Measurements from ENCODE around the gene TMF1.

TMF1 gene

DNA sequence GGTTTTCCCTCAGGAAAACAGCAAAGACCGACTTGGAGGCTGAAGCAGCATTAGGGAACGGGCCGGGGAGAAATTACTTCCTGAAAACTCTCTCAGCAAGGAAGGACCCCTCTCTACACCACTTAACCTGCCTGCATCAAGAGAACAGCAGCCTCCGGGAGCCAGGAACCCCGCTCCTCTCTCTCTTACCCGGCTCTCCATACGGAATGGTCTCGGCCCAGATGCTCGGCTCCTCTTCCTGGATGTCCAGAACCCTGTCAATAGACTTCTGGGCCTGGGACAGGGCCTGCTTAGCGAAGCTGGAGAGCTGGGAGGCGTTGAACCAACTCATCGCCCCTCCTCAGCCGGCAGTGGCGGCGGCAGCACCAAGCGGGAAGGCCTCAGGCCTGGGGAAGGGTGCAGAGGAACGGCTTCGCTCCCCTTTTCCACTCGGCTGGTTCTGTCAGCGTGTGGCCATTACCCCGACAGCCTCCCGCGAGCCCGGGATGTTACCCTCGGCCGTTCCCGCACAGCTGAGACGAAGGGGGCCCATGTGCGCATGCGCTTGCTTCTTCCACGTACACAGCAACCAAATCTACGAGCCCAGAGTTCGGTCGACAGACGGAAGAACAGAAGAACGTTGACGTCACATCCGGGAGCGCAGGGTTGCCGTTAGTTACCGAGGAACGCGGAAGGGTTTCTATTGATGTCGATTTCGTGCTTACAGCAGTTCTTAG, at the start of gene TMF1:
TSS of gene TMF1 (minus strand) at position 578 of the 716 bp plus-strand sequence. CDS start at position 331, 247 bp downstream.
- FAIRE-seq: peak; percentile 89
- DNase-seq (ENCODE audit: low spot score): peak; percentile 96

GRCh38 chr3:69099576-69099975, 47.4 kb upstream of the TMF1 start:
- DNase-seq (ENCODE audit: low spot score) (no peak), FAIRE-seq (no peak)

GRCh38 chr3:69097407-69098086, 45.4 kb upstream of the TMF1 start:
- FAIRE-seq (no peak), DNase-seq (ENCODE audit: low spot score) (no peak)

GRCh38 chr3:69096299-69096698, 44.2 kb upstream of the TMF1 start:
- FAIRE-seq: no peak
- DNase-seq (ENCODE audit: low spot score): no peak

DNA sequence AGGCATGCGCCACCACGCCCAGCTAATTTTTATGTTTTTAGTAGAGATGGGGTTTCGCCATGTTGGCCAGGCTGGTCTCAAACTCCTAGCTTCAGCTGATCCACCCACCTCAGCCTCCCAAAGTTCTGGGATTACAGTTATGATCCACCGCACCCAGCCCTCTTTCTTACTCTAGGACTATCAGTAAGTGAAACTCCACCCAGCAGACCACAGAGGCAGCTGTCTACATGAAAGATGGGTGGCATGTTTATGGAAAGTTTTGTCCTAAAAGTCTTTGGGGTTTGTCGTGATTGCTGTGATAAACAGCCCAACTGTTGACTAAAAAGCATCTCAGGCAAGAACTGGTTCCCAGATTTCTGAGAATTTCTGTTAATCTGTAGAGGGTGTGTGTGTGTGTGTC, 43.5 kb upstream of the TMF1 start:
- FAIRE-seq (no peak), DNase-seq (ENCODE audit: low spot score) (no peak)

- DNase-seq (ENCODE audit: low spot score) (no peak), FAIRE-seq (no peak)
These were observed 42.5 kb upstream of the TMF1 start for GRCh38 chr3:69094467-69095205.

DNA sequence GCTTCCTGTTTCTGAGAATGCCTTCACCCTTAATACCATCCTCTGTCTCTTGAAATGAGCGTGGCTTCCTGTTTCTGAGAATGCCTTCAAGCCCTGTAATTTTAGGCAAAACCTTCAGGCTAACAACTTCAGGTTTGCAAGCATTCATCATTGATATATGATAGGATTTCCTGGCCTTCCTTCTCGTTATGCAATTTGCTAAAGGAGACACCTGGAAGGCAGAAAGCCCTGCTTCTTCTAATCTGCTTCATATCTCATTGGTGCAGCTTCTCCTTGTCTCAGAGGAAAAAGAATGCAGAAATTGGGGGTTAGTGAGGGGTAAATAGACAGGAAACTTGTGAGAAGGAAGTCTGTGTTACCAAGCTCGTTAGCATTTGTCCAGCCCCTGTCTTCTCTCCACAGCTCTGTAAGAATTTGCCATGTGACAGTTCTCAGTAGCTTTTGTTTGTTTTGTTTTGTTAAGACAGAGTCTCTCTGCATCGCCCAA, 39.9 kb upstream of the TMF1 start:
- no peak for DNase-seq (ENCODE audit: low spot score)
- FAIRE-seq: no peak

DNA sequence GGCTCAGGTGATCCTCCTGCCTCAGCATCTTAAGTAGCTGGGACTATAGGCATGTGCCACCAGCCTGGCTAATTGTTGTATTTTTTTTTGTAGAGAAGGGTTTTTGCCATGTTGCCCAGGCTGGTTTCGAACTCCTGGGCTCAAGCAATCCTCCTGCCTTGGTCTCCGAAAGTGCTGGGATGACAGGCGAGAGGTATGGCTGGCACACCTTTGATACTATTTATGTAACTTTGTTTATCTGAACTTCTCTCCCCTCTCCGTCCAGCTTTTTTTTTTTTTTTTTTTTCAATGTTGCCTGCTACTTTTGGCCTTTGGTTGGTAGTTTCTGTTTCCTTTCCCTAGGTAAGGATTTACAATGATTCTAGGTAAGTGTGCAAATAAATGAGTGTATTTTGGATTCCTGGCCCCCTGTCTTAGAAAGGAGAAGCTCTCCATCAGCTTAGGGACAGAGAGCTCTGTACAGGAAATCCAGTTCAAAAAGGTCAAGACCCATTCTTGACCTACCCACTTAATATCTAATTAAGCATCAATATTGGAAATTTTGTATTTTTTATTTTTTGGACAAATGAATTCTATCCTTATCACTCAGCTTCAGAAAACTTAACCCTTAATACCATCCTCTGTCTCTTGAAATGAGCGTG, 39.4 kb upstream of the TMF1 start:
- no peak for FAIRE-seq
- no peak for DNase-seq (ENCODE audit: low spot score)

GRCh38 chr3:69090021-69090420, 37.9 kb upstream of the TMF1 start:
- no peak for DNase-seq (ENCODE audit: low spot score)
- FAIRE-seq: no peak

DNA sequence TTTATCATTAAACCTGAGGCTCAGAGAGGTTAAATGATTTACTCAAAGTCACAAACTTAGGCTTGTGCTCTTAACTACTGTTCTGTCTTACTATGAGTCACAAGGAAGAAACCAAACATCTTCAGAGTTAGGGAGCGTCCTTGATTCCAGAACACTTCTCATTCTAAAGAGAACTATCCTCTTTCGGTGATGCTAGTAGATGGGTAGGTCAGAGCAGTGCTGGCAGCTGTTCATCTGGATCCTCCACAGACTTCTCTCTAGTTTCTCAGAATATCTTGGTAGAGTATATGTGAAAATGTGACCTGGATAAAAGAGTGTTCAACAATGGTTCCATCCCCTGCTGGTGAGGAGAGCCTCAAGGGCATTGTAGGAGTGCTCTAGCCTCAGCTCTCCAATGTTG, 35.9 kb upstream of the TMF1 start:
- FAIRE-seq: peak; percentile 90
- DNase-seq (ENCODE audit: low spot score): peak; percentile 50

DNA sequence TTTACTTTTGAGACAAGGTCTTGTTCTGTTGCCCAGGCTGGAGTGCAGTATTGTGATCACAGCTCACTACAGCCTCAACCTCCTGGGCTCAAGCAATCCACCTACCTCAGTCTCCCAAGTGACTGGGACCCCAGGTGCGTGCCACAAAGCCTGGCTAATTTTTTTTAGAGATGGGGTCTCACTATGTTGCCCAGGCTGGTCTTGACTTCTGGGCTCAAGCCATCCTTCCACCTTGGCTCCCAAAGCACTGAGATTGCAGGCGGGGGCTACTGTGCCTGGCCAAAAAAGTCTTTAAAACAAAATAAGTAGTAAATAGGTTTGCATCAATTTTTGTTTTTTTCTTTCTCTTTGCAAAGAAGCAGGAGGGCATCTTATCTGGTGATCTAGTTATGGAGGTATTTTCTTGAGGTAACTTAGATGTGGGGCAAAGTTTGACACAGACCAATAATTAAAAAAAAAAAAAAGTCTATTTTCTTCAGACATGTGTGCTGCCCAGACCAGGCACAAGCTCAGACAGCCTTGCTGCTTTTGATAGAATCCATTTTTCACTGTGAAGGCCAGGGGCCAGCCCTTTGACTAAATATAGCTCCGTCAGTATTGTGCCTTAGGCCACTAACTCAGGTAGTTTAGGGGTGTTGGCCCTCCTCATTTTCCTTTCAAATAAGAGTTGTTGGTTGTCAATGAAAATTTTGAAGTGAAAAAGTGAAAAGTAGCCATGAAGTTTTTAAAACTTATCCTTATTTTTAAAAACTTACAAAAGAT, 35.1 kb upstream of the TMF1 start:
- no peak for FAIRE-seq

GRCh38 chr3:69085833-69086722, 33.9 kb upstream of the TMF1 start:
- peak; percentile 86 for FAIRE-seq
- peak; percentile 86 for DNase-seq (ENCODE audit: low spot score)

More for the DNA sequence above, 35.1 kb upstream of the TMF1 start:
- DNase-seq (ENCODE audit: low spot score): no peak

DNA sequence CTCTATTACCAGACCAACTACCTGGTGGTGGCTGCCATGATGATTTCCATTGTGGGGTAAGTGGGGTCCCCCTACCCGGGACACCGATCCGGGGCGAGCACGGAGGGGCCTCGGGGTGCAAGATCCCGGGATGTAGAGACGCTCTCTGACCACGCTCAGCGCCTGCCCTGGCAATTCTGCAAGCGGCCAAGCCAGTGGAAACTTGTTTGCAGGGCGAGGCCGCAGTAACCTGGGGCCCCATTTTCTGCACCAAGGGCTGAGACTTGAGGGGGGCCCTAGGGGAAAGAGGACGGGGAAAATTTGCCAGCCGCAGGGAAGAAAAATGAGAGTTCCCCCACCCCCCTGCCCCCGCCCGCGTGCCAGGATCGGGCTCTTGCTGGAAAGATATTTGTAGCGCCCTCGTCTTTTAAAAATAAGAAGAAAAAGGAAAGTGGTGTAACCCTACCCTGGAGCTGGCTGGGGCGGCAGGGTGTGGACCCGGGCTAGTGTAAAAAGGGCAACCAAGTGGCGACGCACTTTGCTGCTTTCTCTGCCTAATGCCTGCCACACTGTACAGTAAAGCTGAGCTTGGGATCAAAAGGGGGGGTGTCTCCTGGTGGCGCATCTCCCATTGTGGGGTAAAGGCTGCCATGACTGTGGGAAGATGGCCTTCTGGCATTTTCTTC, 33.2 kb upstream of the TMF1 start:
- DNase-seq (ENCODE audit: low spot score): no peak

GRCh38 chr3:69084326-69085167, 32.4 kb upstream of the TMF1 start, which contains the start of gene ARL6IP5:
Gene ARL6IP5 (plus strand): TSS chr3:69084937. CDS start chr3:69085048, 111 bp downstream.
- FAIRE-seq (peak; percentile 83), DNase-seq (ENCODE audit: low spot score) (peak; percentile 89)

More for the DNA sequence above, 33.2 kb upstream of the TMF1 start:
- FAIRE-seq: no peak

GRCh38 chr3:69082805-69083204, 30.7 kb upstream of the TMF1 start:
- peak; percentile 72 for DNase-seq (ENCODE audit: low spot score)
- FAIRE-seq: peak; percentile 84

- DNase-seq (ENCODE audit: low spot score) (no peak), FAIRE-seq (no peak)
These were observed 30.2 kb upstream of the TMF1 start for GRCh38 chr3:69082361-69082760.

DNA sequence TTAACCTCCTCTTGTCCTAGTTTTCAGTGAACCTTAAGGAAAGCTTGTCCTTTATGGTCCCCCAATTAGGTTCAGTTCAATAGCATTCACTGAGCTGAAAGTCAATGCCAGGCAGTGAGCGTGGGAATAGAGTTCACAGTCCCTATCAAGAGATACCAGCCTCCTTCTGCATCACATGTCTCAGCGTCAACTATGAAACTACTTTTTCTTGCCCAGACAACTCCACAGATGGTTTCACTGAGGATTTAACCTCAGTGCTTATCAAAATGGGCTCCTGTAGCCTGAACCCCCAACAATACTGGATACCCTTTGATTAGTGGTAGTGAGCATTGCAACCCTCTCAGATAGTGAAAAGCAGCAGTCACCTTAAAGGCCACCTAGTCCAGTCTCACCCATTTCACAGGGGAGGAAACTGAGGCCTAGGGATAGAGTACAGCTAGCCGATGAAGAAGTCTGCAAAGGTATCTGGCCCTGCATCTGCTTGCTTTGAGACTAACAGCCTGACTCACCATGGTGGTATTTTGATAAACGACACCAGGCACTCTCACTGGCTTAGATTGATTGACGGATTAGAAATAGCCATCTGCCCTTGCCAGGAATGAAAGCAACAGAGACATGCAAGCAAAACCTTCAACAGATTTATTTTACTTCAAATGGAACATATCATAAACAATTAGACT, 29.6 kb upstream of the TMF1 start:
- no peak for FAIRE-seq
- DNase-seq (ENCODE audit: low spot score): peak; percentile 23
